RPMI7951 (cell line): ENCODE measurements around the gene WSB1. TPM values are rescaled to one million over a fixed set of nuclear protein-coding genes. Genes with fewer than 3 reads are reported as not detected.

Source experiments
- DNase-seq: peaks from one replicate; pipeline ENCODE4 v3.0.0-alpha.2; 2012; ENCODE audit warnings: low read depth
- total RNA-seq: library from RNA; depleted of rRNA; stranded (reverse); fragments of >200 nt; shearing (Covaris generic); gene quantifications from 2 replicates; pipeline ENCODE4 v1.2.3, GENCODE V29; 2014

WSB1 gene
- total RNA-seq, 1 experiment from 2014 or later = 106 TPM

- no peak for DNase-seq
These were observed 13.4 kb upstream of the WSB1 start for GRCh38 chr17:27280527-27280926.

- DNase-seq = no peak
These were observed 12.5 kb upstream of the WSB1 start for GRCh38 chr17:27281438-27281837.

- no peak for DNase-seq
These were observed 11.8 kb upstream of the WSB1 start for GRCh38 chr17:27282054-27282551.

GRCh38 chr17:27283060-27283459, 10.9 kb upstream of the WSB1 start:
- no peak for DNase-seq

GRCh38 chr17:27283751-27284150, 10.2 kb upstream of the WSB1 start:
- no peak for DNase-seq

- DNase-seq = no peak
These were observed 9.0 kb upstream of the WSB1 start for GRCh38 chr17:27284811-27285415.

GRCh38 chr17:27285516-27285915, 8.4 kb upstream of the WSB1 start:
- DNase-seq = no peak

- DNase-seq = no peak
These were observed 5.7 kb upstream of the WSB1 start for GRCh38 chr17:27288183-27288582.

- no peak for DNase-seq
These were observed 4.1 kb upstream of the WSB1 start for GRCh38 chr17:27289856-27290255.

- DNase-seq = no peak
These were observed 2.9 kb upstream of the WSB1 start for GRCh38 chr17:27290916-27291598.

GRCh38 chr17:27293359-27293897, 486 bp upstream of the WSB1 start:
- DNase-seq = no peak

GRCh38 chr17:27294689-27295630, 1.0 kb downstream of the WSB1 start:
- DNase-seq = peak; percentile 83

- DNase-seq = no peak
These were observed 2.0 kb downstream of the WSB1 start for GRCh38 chr17:27295945-27296344.

- DNase-seq = peak; percentile 26
These were observed 2.6 kb downstream of the WSB1 start for GRCh38 chr17:27296428-27296979.

- DNase-seq = no peak
These were observed 5.6 kb downstream of the WSB1 start for GRCh38 chr17:27299384-27300049.

- DNase-seq = no peak
These were observed 9.8 kb downstream of the WSB1 start for GRCh38 chr17:27303734-27304133.

GRCh38 chr17:27306276-27306835, 12.4 kb downstream of the WSB1 start:
- no peak for DNase-seq

- no peak for DNase-seq
These were observed 16.7 kb downstream of the WSB1 start for GRCh38 chr17:27310565-27311110.

- DNase-seq = no peak
These were observed 19.4 kb downstream of the WSB1 start for GRCh38 chr17:27313301-27313700.

- no peak for DNase-seq
These were observed 21.4 kb downstream of the WSB1 start for GRCh38 chr17:27315322-27315721.
